GM18519 (cell line): ENCODE results near the gene GRIP1.

ENCODE experiments used
- ATAC-seq: cut with Tn5 transposase; IDR thresholded peaks from one replicate; pipeline ENCODE4 v1.9.1; 2021; ENCODE audit warnings: mild to moderate bottlenecking, moderate library complexity; ENCODE audit not compliant: unreplicated experiment, low FRiP score

Gene GRIP1

GRCh38 chr12:66491853-66492252 lies 187.0 kb downstream of the GRIP1 start:
- ATAC-seq: no peak

- ATAC-seq: no peak
Observed at GRCh38 chr12:66482351-66483203, 196.3 kb downstream of the GRIP1 start.

DNA sequence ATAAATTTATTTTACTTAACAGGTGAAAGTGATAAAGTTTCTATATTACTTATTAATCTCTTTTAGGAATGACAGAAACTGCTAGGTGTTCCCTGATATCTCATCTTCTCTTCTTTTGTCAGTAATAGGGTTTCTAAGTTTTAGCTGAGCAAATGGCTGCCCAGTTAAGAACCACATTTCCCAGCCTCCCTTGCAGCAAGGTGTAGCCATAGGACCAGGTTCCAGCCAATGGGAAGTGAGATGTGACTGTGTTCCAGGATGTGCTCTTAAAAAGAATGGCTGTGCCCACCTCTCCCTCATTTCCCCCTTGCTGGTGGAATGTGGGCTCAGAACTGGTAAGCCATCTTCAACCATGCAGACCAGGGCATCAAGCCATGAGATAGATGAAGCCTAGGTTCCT lies 210.9 kb downstream of the GRIP1 start:
- ATAC-seq: no peak

- ATAC-seq: no peak
Observed at GRCh38 chr12:66461331-66461730, 217.5 kb downstream of the GRIP1 start.

- no peak for ATAC-seq
Observed at GRCh38 chr12:66459944-66460482, 218.9 kb downstream of the GRIP1 start.

- ATAC-seq: no peak
Observed at GRCh38 chr12:66456612-66457011, 222.3 kb downstream of the GRIP1 start.

DNA sequence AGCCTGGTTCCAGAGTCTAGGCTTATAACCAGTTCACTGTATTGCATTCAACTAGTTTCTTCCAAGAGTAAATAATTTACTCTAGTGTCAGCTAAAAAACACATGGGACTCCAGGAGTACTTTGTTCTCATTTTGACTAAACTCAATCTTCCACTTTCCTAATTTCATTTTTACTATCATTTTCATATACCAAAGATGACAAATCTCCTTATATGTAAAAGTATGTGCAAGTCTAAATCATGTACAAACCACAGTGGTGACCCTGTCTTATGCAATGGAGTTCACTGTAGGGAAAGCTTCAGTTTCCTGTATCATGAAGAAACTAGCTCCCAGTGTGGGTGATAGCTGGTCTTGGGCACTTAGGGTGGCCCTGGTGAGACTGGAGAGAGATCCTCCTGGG lies 225.0 kb downstream of the GRIP1 start:
- no peak for ATAC-seq

- no peak for ATAC-seq
Observed at GRCh38 chr12:66453120-66453519, 225.8 kb downstream of the GRIP1 start.

DNA sequence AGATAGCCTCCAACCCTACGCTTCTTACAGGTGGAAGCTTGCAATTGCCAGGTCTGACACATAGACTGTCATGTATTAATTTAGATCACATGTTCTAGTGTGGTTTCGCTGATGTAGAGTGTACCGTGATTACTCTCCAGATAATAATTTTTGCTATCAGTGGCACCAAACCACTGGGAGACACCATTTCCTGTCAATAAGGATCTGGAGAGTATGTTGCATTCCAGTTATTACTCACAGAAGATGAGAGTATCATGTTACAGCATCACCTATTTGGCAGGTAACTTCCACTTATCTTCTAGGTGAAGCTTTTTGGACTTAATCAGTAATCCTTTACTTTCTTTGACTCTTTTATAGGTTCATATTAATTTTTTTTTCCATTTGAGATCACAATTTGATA lies 229.3 kb downstream of the GRIP1 start:
- no peak for ATAC-seq

GRCh38 chr12:66447643-66448042 lies 231.2 kb downstream of the GRIP1 start:
- ATAC-seq: no peak

- no peak for ATAC-seq
Observed at GRCh38 chr12:66446276-66446675, 232.6 kb downstream of the GRIP1 start.

DNA sequence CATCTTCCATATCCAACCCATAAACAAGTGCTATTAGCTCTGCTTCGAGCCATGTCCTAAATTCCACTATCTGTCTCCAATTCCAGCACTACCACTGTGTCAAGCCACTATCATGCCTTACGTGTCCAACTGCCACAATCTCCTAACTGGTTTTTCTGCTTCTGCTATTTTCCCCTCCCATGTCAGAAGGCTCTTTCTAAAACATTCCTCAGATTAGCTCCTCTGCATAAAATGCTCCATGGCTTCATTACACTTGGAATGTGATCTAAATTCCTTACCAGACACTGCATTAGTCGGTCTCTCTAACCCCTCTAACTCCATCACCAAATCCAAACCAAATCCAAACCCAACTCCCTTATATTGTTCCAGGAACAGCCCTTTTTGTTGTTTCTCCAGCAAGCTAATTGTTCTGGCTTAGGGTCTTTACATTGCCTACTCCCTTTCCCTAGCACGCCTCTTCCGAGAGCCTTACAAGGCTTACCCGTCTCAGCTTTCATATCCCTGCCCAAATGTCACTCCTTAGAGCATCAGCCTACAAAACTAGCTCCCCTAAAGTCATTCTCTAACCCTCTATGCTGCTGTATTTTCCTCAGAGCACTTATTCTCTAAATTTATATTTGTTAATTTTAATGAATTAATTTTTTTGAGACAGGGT lies 236.8 kb downstream of the GRIP1 start:
- no peak for ATAC-seq

DNA sequence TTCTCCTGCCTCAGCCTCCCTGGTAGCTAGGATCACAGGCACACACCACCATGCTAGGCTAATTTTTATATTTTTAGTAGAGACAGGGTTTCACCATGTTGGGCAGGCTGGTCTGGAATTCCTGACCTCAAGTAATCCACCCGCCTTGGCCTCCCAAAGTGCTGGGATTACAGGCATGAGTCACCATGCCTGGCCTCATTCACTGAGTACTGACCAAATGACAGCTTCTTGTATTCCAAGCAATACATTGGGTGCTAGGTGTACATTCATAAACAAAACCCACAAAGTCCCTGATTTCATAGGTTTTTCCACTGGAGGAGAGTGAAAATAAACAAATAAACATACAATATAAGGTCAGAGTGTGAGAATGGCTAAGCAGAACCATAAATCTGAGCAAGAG lies 240.3 kb downstream of the GRIP1 start:
- no peak for ATAC-seq

GRCh38 chr12:66430106-66430505 lies 248.8 kb downstream of the GRIP1 start:
- ATAC-seq: no peak

GRCh38 chr12:66428870-66429269 lies 250.0 kb downstream of the GRIP1 start:
- no peak for ATAC-seq

DNA sequence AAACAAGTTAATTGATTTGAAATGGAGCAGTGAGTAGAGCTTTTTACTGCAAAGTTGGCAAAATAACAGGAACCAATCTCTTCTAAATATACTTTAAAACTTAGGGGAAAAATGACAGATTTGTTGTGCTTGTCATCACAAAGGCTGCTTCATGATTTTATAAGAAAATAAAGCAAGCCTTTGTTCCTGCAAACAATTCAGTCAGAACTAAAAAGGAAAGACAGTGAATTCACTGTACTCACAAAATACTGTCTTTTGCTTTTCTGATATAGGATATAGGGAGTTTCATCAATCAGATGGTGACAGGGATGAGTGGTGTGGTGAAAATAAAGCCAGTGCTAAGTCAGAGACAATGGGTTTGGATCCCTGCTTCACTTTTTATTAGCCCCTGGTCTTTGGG lies 250.6 kb downstream of the GRIP1 start:
- ATAC-seq: no peak

- ATAC-seq: no peak
Observed at GRCh38 chr12:66426696-66427095, 252.2 kb downstream of the GRIP1 start.

DNA sequence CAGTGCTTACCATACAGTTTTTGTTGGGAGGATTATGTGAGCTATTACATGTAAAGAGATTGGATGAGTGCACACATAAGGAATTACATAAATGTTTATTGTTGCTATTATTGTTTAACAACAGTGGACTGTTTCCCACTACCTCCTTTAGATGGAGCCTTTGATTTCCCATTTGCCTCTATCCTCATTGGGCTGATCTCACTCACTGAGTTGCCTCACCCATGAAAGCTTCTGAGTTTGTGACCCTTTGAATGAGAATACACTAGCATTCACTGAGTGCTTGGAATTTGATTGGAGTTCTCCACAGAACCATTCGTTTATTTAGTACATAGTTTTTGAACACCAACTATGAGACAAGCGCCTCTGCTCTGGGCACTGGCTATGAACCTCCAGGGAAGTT lies 255.6 kb downstream of the GRIP1 start:
- no peak for ATAC-seq

DNA sequence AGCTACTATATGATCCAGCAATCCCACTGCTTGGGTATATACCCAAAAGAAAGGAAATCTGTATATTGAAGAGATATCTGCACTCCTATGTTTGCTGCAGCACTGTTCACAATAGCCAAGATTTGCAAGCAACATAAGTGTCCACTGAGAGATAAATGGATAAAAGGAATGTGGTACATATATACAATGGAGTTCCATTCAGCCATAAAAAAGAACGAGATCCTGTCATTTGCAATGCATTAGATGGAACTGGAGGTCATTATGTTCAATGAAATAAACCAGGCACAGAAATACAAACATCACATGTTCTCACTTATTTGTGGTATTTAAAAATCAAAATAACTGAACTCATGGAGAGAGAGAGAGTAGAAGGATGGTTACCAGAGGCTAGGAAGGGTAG lies 260.0 kb downstream of the GRIP1 start:
- ATAC-seq: no peak

DNA sequence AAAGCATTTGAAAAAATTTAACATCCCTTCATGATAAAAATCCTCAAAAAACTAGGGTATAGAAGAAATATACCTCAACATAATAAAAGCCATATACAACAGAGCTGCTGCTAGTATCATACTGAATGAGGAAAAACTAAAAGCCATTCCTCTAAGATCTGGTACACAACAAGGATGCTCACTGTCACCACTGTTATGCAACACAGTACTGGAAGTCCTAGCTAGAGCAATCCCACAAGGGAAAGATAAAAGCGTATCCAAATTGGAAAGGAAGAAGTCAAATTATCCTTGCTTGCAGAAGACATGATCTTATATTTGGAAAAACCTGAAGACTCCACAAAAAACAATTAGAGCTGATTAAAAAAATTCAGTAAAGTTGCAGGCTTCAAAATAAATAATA lies 261.7 kb downstream of the GRIP1 start:
- no peak for ATAC-seq

DNA sequence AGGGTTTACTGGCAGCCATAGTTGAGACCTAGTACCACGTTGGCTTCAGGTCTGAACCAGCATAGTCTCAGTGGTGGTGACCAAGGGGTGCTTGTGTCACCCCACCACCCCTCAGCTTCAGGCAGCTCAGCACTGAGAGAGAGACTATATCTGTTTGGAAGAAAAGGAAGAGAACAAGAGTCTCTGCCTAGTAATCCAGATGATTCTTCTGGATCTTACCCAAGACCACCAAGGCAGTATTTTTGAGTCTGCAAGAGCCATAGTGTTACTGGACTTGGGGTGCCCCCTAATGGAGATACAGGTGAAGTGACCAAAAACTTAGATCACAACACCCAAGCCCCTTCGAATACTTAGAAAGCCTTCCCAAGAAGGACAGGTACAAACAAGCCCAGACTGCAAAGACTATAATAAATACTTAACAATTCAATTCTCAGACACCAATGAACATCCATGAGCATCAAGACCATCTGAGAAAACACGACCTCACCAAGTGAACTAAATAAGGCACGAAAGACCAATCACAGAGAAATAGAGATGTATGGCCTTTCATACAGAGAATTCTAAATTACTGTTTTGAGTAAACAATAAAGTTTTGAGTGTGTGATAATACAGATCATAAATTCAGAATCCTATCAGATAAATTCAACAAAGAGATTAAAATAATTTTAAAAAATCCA lies 269.5 kb downstream of the GRIP1 start:
- ATAC-seq: no peak
